Kidney (tissue), 14 donors: ENCODE results near the gene INSC. TPM values are rescaled to one million over a fixed set of nuclear protein-coding genes. Genes with fewer than 3 reads are reported as not detected.

Source experiments
- DNase-seq, 5 donors: peaks; one replicate each; pipeline ENCODE4 v3.0.0-alpha.2; 2013 to 2020
- FAIRE-seq: peaks from 2 replicates; lab custom pipeline; 2012; peaks lifted over from hg19 to GRCh38; lab: Jason Lieb, UNC
- H3K27ac ChIP-seq, 2 donors: one replicate each; pipeline ENCODE4 v1.7.0; 2013; ENCODE audit warnings: low read depth in 2 of 2, low read length in 2 of 2, inconsistent platforms in 1 of 2
- H3K27me3 ChIP-seq: one replicate; pipeline ENCODE4 v1.7.1; 2013; ENCODE audit warnings: low read length, inconsistent platforms; ENCODE audit not compliant: control insufficient read depth, insufficient read depth
- H3K36me3 ChIP-seq, 3 donors: one replicate each; pipeline versions ENCODE4 v1.7.0 to v1.7.1; 2013; ENCODE audit warnings: low read length in 3 of 3, control low read depth in 1 of 3, inconsistent platforms in 1 of 3; ENCODE audit not compliant: insufficient read depth in 3 of 3, control insufficient read depth in 2 of 3
- H3K4me1 ChIP-seq, 3 donors: one replicate each; pipeline versions ENCODE4 v1.7.0 to v1.7.1; 2013; ENCODE audit warnings: low read length in 3 of 3, inconsistent platforms in 1 of 3, low read depth in 1 of 3; ENCODE audit not compliant: control insufficient read depth in 2 of 3, insufficient read depth in 2 of 3
- H3K4me3 ChIP-seq, 3 donors: one replicate each; pipeline versions ENCODE4 v1.7.0 to v1.8.1; 2013; ENCODE audit warnings: low read length in 3 of 3, control low read depth in 1 of 3, inconsistent platforms in 1 of 3
- H3K9ac ChIP-seq, 3 donors: one replicate each; pipeline versions ENCODE4 v1.7.0 to v1.7.1; 2013; ENCODE audit warnings: low read length in 3 of 3, control low read depth in 1 of 3, inconsistent platforms in 1 of 3
- H3K9me3 ChIP-seq, 3 donors: one replicate each; pipeline versions ENCODE4 v1.7.0 to v1.7.1; 2013; ENCODE audit warnings: low read length in 3 of 3, control low read depth in 1 of 3, inconsistent platforms in 1 of 3; ENCODE audit not compliant: control insufficient read depth in 2 of 3, insufficient read depth in 1 of 3
- intact Hi-C: fragments of 100-400 bp; cut with DNase I; formaldehyde crosslinking; loops from one replicate; pipeline ENCODE4 v1.11.1; 2022
- polyA plus RNA-seq: library from polyadenylated mRNA; stranded (reverse); fragments of 350-450 nt; fragmentation: Illumina TruSeq; extraction: RNeasy Lipid Tissue Mini Kit (QIAGEN cat#74804); gene quantifications from one replicate; pipeline ENCODE4 v1.2.3, GENCODE V29; 2014; ENCODE audit warnings: low read depth, low replicate concordance; ENCODE audit not compliant: insufficient read depth
- total RNA-seq: library from RNA; stranded (reverse); fragmentation: NEBNext Ultra II Directional; extraction: Animal tissue kit (Norgen Biotek cat#: 25700); gene quantifications from one replicate; pipeline ENCODE4 v1.2.1, GENCODE V29; 2021
- TF ChIP-seq, protein P1 (sequence below): IDR thresholded peaks from 3 replicates; pipeline ENCODE4 v1.5.1; 2012; ENCODE audit warnings: mild to moderate bottlenecking, moderate library complexity, borderline replicate concordance; ENCODE audit not compliant: insufficient read depth; ENCODE audit errors: extremely low read depth
- donor health status: control.
- donor health status: control.
- donor health status: control.
- donor health status: control.
- donor health status: control.
- donor health status: DM: yes; HTN: yes; CAD: no.
- donor health status: Normal renal cell carcinoma (clear cell type).

The INSC gene
- total and polyA plus RNA-seq, 2 donors from 2014 or later, result 0.41 to 1.3 TPM

DNA sequence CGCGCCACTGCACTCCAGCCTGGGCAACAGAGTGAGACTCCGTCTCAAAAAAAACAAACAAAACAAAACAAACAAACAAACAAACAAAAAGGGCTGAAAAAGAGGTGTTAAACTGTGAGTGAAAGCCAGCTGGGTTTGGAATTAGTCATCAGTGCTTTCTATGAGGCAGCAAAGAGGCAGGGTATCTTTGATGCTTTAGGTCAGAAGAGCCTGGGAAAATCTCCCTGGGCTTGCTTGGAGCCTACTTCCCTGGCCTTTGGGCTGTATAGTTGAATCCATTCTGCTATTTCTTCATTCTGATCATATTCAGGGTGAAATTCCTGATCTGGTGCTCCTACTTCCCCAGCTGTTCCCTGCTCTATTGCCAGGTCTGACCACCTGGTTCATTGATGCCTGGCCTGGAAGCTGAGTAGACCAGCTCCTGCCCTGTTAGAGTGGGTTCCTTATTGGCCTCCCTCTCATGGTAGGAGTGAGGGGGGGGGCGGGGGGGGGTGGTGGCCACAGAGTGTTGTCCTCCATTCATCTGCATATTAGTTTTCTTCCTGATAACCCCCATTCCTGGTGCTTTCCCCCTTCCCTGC is 65.6 kb downstream of the INSC start:
- Histone ChIP-seq H3K36me3 (no peaks in the 10 kb centered on the region), H3K4me3 (no peak overlapping the region), H3K27me3 (no peaks in the 10 kb centered on the region), H3K9ac (no peak overlapping the region), H3K4me1 (peaks cover 0 to 4% (median 0%) of the 10 kb centered on the region in 3 donors), H3K9me3 (no peaks in the 10 kb centered on the region), H3K27ac (no peak overlapping the region)
- no peak for DNase-seq
- TF ChIP-seq, protein P1, sequence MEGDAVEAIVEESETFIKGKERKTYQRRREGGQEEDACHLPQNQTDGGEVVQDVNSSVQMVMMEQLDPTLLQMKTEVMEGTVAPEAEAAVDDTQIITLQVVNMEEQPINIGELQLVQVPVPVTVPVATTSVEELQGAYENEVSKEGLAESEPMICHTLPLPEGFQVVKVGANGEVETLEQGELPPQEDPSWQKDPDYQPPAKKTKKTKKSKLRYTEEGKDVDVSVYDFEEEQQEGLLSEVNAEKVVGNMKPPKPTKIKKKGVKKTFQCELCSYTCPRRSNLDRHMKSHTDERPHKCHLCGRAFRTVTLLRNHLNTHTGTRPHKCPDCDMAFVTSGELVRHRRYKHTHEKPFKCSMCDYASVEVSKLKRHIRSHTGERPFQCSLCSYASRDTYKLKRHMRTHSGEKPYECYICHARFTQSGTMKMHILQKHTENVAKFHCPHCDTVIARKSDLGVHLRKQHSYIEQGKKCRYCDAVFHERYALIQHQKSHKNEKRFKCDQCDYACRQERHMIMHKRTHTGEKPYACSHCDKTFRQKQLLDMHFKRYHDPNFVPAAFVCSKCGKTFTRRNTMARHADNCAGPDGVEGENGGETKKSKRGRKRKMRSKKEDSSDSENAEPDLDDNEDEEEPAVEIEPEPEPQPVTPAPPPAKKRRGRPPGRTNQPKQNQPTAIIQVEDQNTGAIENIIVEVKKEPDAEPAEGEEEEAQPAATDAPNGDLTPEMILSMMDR, result no peak
- no peak for FAIRE-seq
- intact Hi-C loops, result no loop called here

DNA sequence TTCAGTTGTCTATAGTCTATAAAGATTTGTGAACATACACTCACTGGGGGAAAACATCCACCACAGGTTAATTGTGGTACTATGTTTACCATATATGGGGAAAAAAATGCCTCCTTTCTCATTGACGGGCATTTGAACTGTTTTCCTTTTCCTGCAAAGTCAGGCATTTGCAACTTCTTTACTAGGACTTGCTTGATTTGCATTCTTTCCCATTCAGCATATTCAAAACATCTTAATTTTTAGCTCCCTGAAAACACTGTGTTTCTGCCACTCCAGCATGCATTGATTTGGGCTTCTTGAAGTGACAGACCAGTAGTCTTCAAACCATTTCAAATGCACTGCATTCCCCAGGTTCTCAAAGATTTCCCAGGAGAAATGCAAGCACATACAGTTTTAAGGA is 67.6 kb downstream of the INSC start:
- no peaks in the 10 kb centered on the region for H3K27me3 ChIP-seq
- FAIRE-seq, result no peak
- H3K27ac ChIP-seq, result no peak overlapping the region
- no peak overlapping the region for H3K9ac ChIP-seq
- no peaks in the 10 kb centered on the region for H3K9me3 ChIP-seq
- DNase-seq, result no peak
- no peaks in the 10 kb centered on the region for H3K4me1 ChIP-seq
- intact Hi-C loops, result no loop called here
- no peak overlapping the region for H3K4me3 ChIP-seq
- H3K36me3 ChIP-seq, result no peaks in the 10 kb centered on the region
- TF ChIP-seq, protein P1, result no peak

DNA sequence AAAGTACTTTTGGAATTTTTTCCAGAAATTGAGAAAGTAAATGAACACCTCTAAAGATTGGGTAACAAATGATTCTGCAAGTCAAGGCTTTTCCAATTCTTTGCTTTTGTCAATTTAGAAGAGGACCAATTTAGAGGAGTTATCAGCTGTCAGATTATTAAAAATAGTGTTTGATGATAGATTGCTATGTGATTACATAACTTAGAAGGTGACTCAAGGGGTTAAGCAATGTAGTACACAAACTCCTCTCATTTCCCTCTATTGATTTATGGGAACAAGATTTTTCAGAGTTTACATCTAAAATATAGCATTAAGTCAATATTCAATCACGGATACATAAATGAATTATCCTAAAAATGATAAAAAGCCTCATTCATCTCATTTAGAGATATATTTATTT is 70.3 kb downstream of the INSC start:
- H3K27ac ChIP-seq, result no peak overlapping the region
- no peak overlapping the region for H3K9ac ChIP-seq
- H3K4me1 ChIP-seq, result no peaks in the 10 kb centered on the region
- no peak overlapping the region for H3K4me3 ChIP-seq
- intact Hi-C loops, result no loop called here
- DNase-seq (no peak), FAIRE-seq (no peak)
- no peaks in the 10 kb centered on the region for H3K9me3 ChIP-seq
- no peaks in the 10 kb centered on the region for H3K36me3 ChIP-seq
- TF ChIP-seq, protein P1, result no peak
- H3K27me3 ChIP-seq, result no peaks in the 10 kb centered on the region

DNA sequence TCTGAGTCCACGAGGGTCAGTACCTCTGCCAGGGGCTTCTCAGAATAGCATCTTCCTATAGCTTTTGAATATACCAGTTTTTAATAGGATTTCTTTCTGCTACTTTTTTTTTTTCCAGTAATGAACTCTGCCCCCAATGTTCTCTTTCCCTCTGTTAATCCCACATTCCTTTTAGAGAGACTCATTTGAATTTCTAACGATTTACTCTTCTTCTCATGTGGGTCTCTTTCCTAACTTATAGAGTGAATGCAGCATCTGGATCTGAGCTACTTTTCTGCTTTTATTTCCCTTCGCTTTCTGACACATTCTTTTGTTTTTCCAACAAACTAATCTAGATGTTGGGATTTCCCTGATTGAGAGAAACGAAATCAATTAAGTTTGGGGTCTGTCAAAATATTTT is 71.4 kb downstream of the INSC start:
- H3K27me3 ChIP-seq, result no peaks in the 10 kb centered on the region
- H3K4me3 ChIP-seq, result no peak overlapping the region
- no peak for DNase-seq
- no peak overlapping the region for H3K27ac ChIP-seq
- no peaks in the 10 kb centered on the region for H3K4me1 ChIP-seq
- FAIRE-seq, result no peak
- H3K36me3 ChIP-seq, result no peaks in the 10 kb centered on the region
- no peak overlapping the region for H3K9ac ChIP-seq
- no peaks in the 10 kb centered on the region for H3K9me3 ChIP-seq
- TF ChIP-seq, protein P1, result no peak
- intact Hi-C loops, result no loop called here
